Astrocyte (in vitro differentiated cells and primary cell): Measurements from ENCODE around the gene TVP23A. TPM values are rescaled to one million over a fixed set of nuclear protein-coding genes. Genes with fewer than 3 reads are reported as not detected.
"Not testable (repeated sequence)": the region's sequence is repeated elsewhere in the genome, so short reads cannot be mapped to it uniquely, and the experiment has no call there.

ENCODE experiments used
- DNase-seq: peaks from one replicate; pipeline ENCODE4 v3.0.0-alpha.2; 2010; ENCODE audit warnings: low read depth
- FAIRE-seq: peaks from 2 replicates; lab custom pipeline; 2011; peaks lifted over from hg19 to GRCh38; lab: Jason Lieb, UNC
- H2AFZ ChIP-seq: 2 replicates; pipeline ENCODE4 v1.6.0; 2012; ENCODE audit warnings: low read depth, low read length, inconsistent platforms
- H3K27ac ChIP-seq: 2 replicates; pipeline ENCODE4 v1.5.1; 2011; ENCODE audit warnings: low read depth, low read length, inconsistent platforms
- H3K27me3 ChIP-seq: 2 replicates; pipeline ENCODE4 v1.6.0; 2011; ENCODE audit warnings: low read length, inconsistent platforms; ENCODE audit not compliant: insufficient read depth
- H3K36me3 ChIP-seq: 2 replicates; pipeline ENCODE4 v1.5.1; 2011; ENCODE audit warnings: low read length, inconsistent platforms; ENCODE audit not compliant: insufficient read depth
- H3K4me1 ChIP-seq: 2 replicates; pipeline ENCODE4 v1.5.1; 2011; ENCODE audit warnings: low read length, inconsistent platforms; ENCODE audit not compliant: insufficient read depth
- H3K4me2 ChIP-seq: 2 replicates; pipeline ENCODE4 v1.6.0; 2012; ENCODE audit warnings: low read length, inconsistent platforms
- H3K4me3 ChIP-seq: 2 replicates; pipeline ENCODE4 v1.5.1; 2011; ENCODE audit warnings: low read depth, mild to moderate bottlenecking, low read length, inconsistent platforms; ENCODE audit not compliant: insufficient read depth
- H3K79me2 ChIP-seq: 2 replicates; pipeline ENCODE4 v1.6.0; 2012; ENCODE audit warnings: mild to moderate bottlenecking, low read length, inconsistent platforms; ENCODE audit not compliant: insufficient read depth
- H3K9ac ChIP-seq: 2 replicates; pipeline ENCODE4 v1.6.0; 2012; ENCODE audit warnings: mild to moderate bottlenecking, low read length, inconsistent platforms
- H3K9me3 ChIP-seq: 2 replicates; pipeline ENCODE4 v1.5.1; 2012; ENCODE audit warnings: low read depth, mild to moderate bottlenecking, low read length, inconsistent platforms; ENCODE audit not compliant: insufficient read depth
- H4K20me1 ChIP-seq: 2 replicates; pipeline ENCODE4 v1.6.0; 2012; ENCODE audit warnings: low read length, inconsistent platforms; ENCODE audit not compliant: insufficient read depth
- H3K27ac Mint-ChIP-seq: one replicate; pipeline ENCODE4 v1.8.0; 2021; ENCODE audit warnings: mild to moderate bottlenecking, mixed read lengths; ENCODE audit not compliant: unreplicated experiment
- H3K27me3 Mint-ChIP-seq: one replicate; pipeline ENCODE4 v1.8.0; 2021; ENCODE audit warnings: low read depth, mixed read lengths; ENCODE audit not compliant: unreplicated experiment
- H3K36me3 Mint-ChIP-seq: one replicate; pipeline ENCODE4 v1.8.0; 2021; ENCODE audit warnings: low read depth, mixed read lengths; ENCODE audit not compliant: unreplicated experiment
- H3K4me1 Mint-ChIP-seq: one replicate; pipeline ENCODE4 v1.8.0; 2021; ENCODE audit warnings: low read depth, mixed read lengths; ENCODE audit not compliant: unreplicated experiment
- H3K4me3 Mint-ChIP-seq: one replicate; pipeline ENCODE4 v1.8.0; 2021; ENCODE audit warnings: mild to moderate bottlenecking, moderate library complexity, mixed read lengths; ENCODE audit not compliant: unreplicated experiment
- H3K9me3 Mint-ChIP-seq: one replicate; pipeline ENCODE4 v1.8.0; 2021; ENCODE audit warnings: mild to moderate bottlenecking, mixed read lengths; ENCODE audit not compliant: unreplicated experiment
- CTCF ChIP-seq: IDR thresholded peaks from 2 replicates; pipeline ENCODE4 v1.5.1; 2011; ENCODE audit warnings: low read depth, mild to moderate bottlenecking, inconsistent platforms, low read length, moderate library complexity; ENCODE audit not compliant: insufficient read depth
- EZH2 ChIP-seq: IDR thresholded peaks from 2 replicates; pipeline ENCODE4 v1.6.1; 2012; ENCODE audit warnings: mild to moderate bottlenecking, low read length, inconsistent platforms; ENCODE audit not compliant: insufficient read depth
- total RNA-seq: library from RNA; stranded (reverse); gene quantifications from 2 replicates; pipeline ENCODE4 v1.2.1, GENCODE V29; 2021

TVP23A gene
- total RNA-seq, 1 donor from 2014 or later = 0.34 TPM

- Histone ChIP-seq H2AFZ (no peak overlapping the region), H3K9me3 (no peaks in the 10 kb centered on the region), H3K4me1 (no peaks in the 10 kb centered on the region), H4K20me1 (no peaks in the 10 kb centered on the region), H3K9ac (no peak overlapping the region), H3K27ac (no peak overlapping the region), H3K36me3 (no peaks in the 10 kb centered on the region), H3K79me2 (no peaks in the 10 kb centered on the region), H3K4me3 (no peak overlapping the region), H3K27me3 (no peaks in the 10 kb centered on the region), H3K4me2 (no peak overlapping the region)
- TF ChIP-seq CTCF = no peak
- no peaks in the 10 kb centered on the region for H3K4me1 Mint-ChIP-seq
- DNase-seq = no peak
- H3K36me3 Mint-ChIP-seq = no peaks in the 10 kb centered on the region
- H3K27me3 Mint-ChIP-seq = peaks cover 9% of the 10 kb centered on the region
- no peak overlapping the region for H3K27ac Mint-ChIP-seq
- no peak for FAIRE-seq
- no peaks in the 10 kb centered on the region for H3K9me3 Mint-ChIP-seq
- no peak overlapping the region for H3K4me3 Mint-ChIP-seq
Measured at GRCh38 chr16:10799736-10800135, 18.9 kb downstream of the TVP23A start.

- H3K9ac ChIP-seq = no peak overlapping the region
- no peaks in the 10 kb centered on the region for H3K4me1 ChIP-seq
- no peaks in the 10 kb centered on the region for H3K79me2 ChIP-seq
- Mint-ChIP-seq H3K4me3 (no peak overlapping the region), H3K27ac (no peak overlapping the region), H3K27me3 (peaks cover 20% of the 10 kb centered on the region), H3K9me3 (peaks cover 4% of the 10 kb centered on the region), H3K4me1 (no peaks in the 10 kb centered on the region), H3K36me3 (no peaks in the 10 kb centered on the region)
- H3K27ac ChIP-seq = no peak overlapping the region
- DNase-seq (no peak), FAIRE-seq (no peak)
- no peaks in the 10 kb centered on the region for H3K9me3 ChIP-seq
- H3K27me3 ChIP-seq = peaks cover 2% of the 10 kb centered on the region
- H2AFZ ChIP-seq = no peak overlapping the region
- no peaks in the 10 kb centered on the region for H4K20me1 ChIP-seq
- TF ChIP-seq EZH2 (no peak), CTCF (no peak)
- no peaks in the 10 kb centered on the region for H3K36me3 ChIP-seq
- H3K4me3 ChIP-seq = no peak overlapping the region
- H3K4me2 ChIP-seq = no peak overlapping the region
Measured at GRCh38 chr16:10791048-10791447, 27.5 kb downstream of the TVP23A start.

- not testable (repeated sequence) for H3K9me3 Mint-ChIP-seq, H3K4me3 Mint-ChIP-seq, H3K36me3 ChIP-seq, H3K9ac ChIP-seq, H3K4me3 ChIP-seq, DNase-seq, H2AFZ ChIP-seq, H3K9me3 ChIP-seq, H3K36me3 Mint-ChIP-seq, H3K27ac Mint-ChIP-seq, H4K20me1 ChIP-seq, H3K4me1 Mint-ChIP-seq, H3K27me3 ChIP-seq, H3K27ac ChIP-seq, H3K4me2 ChIP-seq, H3K79me2 ChIP-seq, FAIRE-seq, H3K4me1 ChIP-seq
- H3K27me3 Mint-ChIP-seq = peaks cover 17% of the 10 kb centered on the region
Measured at GRCh38 chr16:10788630-10789029, 30.0 kb downstream of the TVP23A start.
